Measurements from ENCODE around the gene NHERF1. TPM values are rescaled to one million over a fixed set of nuclear protein-coding genes. Genes with fewer than 3 reads are reported as not detected.

NHERF1 gene
- total and polyA plus RNA-seq, 2 donors (not counting 3 experiments of a cell fraction or from before 2014, with no cell fraction given) = 24.4 to 26.9 TPM

DNA sequence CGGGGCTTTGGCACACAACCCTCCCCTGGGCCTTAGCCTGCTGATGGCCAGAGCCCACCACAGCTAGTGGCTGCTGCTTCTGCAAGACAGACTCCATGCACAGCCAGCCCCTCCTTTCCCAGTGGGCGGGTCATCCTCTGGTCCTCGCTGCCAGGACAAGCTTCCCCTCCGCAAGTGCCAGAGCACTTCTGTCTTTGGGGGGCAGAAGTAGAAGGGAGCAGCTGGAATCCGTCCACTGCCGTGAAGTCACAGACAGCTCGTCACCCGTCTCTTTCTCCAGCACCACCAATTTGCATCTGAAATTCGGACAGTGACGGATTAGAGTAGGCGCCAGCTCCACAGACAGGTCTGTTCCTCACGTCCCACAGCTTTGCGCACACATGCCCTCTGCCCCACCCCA is 59.0 kb downstream of the NHERF1 start:
- no peak overlapping the region for H3K4me2 ChIP-seq (ENCODE audit: insufficient read depth, low read length)
- intact Hi-C loops (cut with micrococcal nuclease) (no loop called here), dilution Hi-C loops (cut with MboI; ENCODE audit: extremely low pct_ligation_motif_present, low sequenced_read_pairs) (no loop called here)
- H3K4me3 ChIP-seq (replicated peaks in 1 of 3; ENCODE audit: insufficient read depth in 1 of 3, low read depth in 1 of 3, low read length in 3 of 3) = no peak overlapping the region
- DNase-seq (ENCODE audit: low read depth, low spot score) (no peak), FAIRE-seq (no peak)
- no peak overlapping the region for H3K9ac ChIP-seq (replicated peaks; ENCODE audit: extremely low read depth, insufficient read depth, low read length)
- no peak overlapping the region for H2AFZ ChIP-seq (ENCODE audit: low read depth, low read length)
- H3K27me3 ChIP-seq (ENCODE audit: control insufficient read depth in 2 of 2, insufficient read depth in 2 of 2, low read length in 2 of 2) = no peaks in the 10 kb centered on the region
- H3K27ac ChIP-seq (ENCODE audit: insufficient read depth, low read depth, low read length) = no peak overlapping the region
- H3K79me2 ChIP-seq (ENCODE audit: control insufficient read depth, insufficient read depth, low read length) = no peaks in the 10 kb centered on the region
- no peaks in the 10 kb centered on the region for H3K9me1 ChIP-seq (replicated peaks; ENCODE audit: control insufficient read depth, extremely low read depth, insufficient read depth, low read length)
- H4K20me1 ChIP-seq (replicated peaks; ENCODE audit: control insufficient read depth, extremely low read depth, insufficient read depth, low read length) = no peaks in the 10 kb centered on the region
- TF ChIP-seq POLR2A (IDR thresholded peaks at IDR 0.05; ENCODE audit: low read depth, low read length) = no peak
- no peak for TF ChIP-seq POLR2AphosphoS5 (IDR thresholded peaks at IDR 0.05; ENCODE audit: insufficient read depth, low read depth, low read length)
- no peak for TF ChIP-seq GATA2 (IDR thresholded peaks at IDR 0.05; ENCODE audit: insufficient read depth, insufficient read length, low read depth, low read length)
- no peak for TF ChIP-seq JUN (IDR thresholded peaks at IDR 0.05; ENCODE audit: borderline replicate concordance, insufficient read depth, insufficient read length, low read depth)
- TF ChIP-seq, protein P1, sequence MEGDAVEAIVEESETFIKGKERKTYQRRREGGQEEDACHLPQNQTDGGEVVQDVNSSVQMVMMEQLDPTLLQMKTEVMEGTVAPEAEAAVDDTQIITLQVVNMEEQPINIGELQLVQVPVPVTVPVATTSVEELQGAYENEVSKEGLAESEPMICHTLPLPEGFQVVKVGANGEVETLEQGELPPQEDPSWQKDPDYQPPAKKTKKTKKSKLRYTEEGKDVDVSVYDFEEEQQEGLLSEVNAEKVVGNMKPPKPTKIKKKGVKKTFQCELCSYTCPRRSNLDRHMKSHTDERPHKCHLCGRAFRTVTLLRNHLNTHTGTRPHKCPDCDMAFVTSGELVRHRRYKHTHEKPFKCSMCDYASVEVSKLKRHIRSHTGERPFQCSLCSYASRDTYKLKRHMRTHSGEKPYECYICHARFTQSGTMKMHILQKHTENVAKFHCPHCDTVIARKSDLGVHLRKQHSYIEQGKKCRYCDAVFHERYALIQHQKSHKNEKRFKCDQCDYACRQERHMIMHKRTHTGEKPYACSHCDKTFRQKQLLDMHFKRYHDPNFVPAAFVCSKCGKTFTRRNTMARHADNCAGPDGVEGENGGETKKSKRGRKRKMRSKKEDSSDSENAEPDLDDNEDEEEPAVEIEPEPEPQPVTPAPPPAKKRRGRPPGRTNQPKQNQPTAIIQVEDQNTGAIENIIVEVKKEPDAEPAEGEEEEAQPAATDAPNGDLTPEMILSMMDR (IDR thresholded peaks at IDR 0.05; ENCODE audit: extremely low read depth in 1 of 2, insufficient read depth in 1 of 2, low read depth in 1 of 2, low read length in 2 of 2) = no peak
- TF ChIP-seq FOS (IDR thresholded peaks at IDR 0.05; ENCODE audit: borderline replicate concordance, insufficient read depth, low read length) = no peak
- no peak for TF ChIP-seq EZH2 (IDR thresholded peaks at IDR 0.05; ENCODE audit: borderline replicate concordance, low read depth, low read length, severe bottlenecking)
- ChIA-PET POLR2A (no interaction called here), CTCF (interaction anchor here (1.0 to 3.3 kb wide), 3 partner anchors 16 to 35 kb away, joined by 4 to 14 read pairs (median 7); no protein-coding TSS in a partner anchor)
- H3K36me3 ChIP-seq (ENCODE audit: control insufficient read depth in 2 of 2, extremely low read depth in 1 of 2, insufficient read depth in 2 of 2, low read length in 2 of 2) = no peaks in the 10 kb centered on the region
- BruUV-seq (replicated peaks) = no TSS peak
- H3K4me1 ChIP-seq (ENCODE audit: control insufficient read depth, extremely low read depth, insufficient read depth, low read length) = no peaks in the 10 kb centered on the region
- H3K9me3 ChIP-seq (replicated peaks; ENCODE audit: control insufficient read depth, insufficient read depth, low read length) = no peaks in the 10 kb centered on the region
